K562 (cell line): ENCODE data around the gene AADAC. TPM values are rescaled to one million over a fixed set of nuclear protein-coding genes. Genes with fewer than 3 reads are reported as not detected.

Source experiments
- ATAC-seq: fragments of 200-7000 bp; cut with Tn5 transposase; 3 replicates; pipeline ENCODE4 v1.9.1; 2020; ENCODE audit warnings: moderate library complexity
- BruUV-seq: library from RNA; stranded (reverse); fragments of 400-500 nt; replicated peaks from 2 replicates; lab custom pipeline; 2021; lab: Mats Ljungman, UMichigan
- CTCF ChIA-PET: fragments of 300-600 bp; formaldehyde crosslinking; extraction: SDS; loops from one replicate; lab custom pipeline; 2021; ENCODE audit warnings: low intra/inter-chr PET ratio; lab: Yijun Ruan, JAX
- POLR2A ChIA-PET: fragments of 300-600, 350-650 bp; sonication (Branson Sonifier 250); formaldehyde crosslinking; extraction: SDS; loops from one replicate; lab custom pipeline; 2021; ENCODE audit warnings: antibody characterized with exemption, inconsistent platforms; lab: Yijun Ruan, JAX
- DNase-seq, 4 experiments: peaks; one replicate each; pipeline versions ENCODE4 v3.0.0 to v3.0.0-alpha.2; 2011 to 2018; ENCODE audit warnings: low spot score in 3 of 4, mixed read lengths in 3 of 4; ENCODE audit errors: extremely low read depth in 1 of 4
- FAIRE-seq: peaks from 2 replicates; lab custom pipeline; 2011; peaks lifted over from hg19 to GRCh38; lab: Jason Lieb, UNC
- H2AFZ ChIP-seq: 2 replicates; pipeline ENCODE4 v1.6.0; 2011; ENCODE audit warnings: low read depth, low read length, control low read depth, inconsistent platforms
- H3K27ac ChIP-seq: fragments of 200-600 bp; 3 replicates; pipeline ENCODE4 v1.8.0; 2011; ENCODE audit warnings: low read depth, mild to moderate bottlenecking, control low read depth, inconsistent platforms, low read length, moderate library complexity, mixed read lengths; ENCODE audit errors: extremely low read depth
- H3K27me3 ChIP-seq, 2 experiments: fragments of 300-600 bp in 1 of 2; 2 replicates in 1 of 2; 3 replicates in 1 of 2; pipeline versions ENCODE4 v1.6.0 to v1.8.0; 2011; ENCODE audit warnings: inconsistent platforms in 2 of 2, low read length in 2 of 2, mild to moderate bottlenecking in 1 of 2, mixed read lengths in 1 of 2, moderate library complexity in 1 of 2; ENCODE audit not compliant: control insufficient read depth in 2 of 2, insufficient read depth in 2 of 2
- H3K36me3 ChIP-seq: fragments of 300-600 bp; 3 replicates; pipeline ENCODE4 v1.8.0; 2011; ENCODE audit warnings: mild to moderate bottlenecking, low read length, inconsistent platforms; ENCODE audit not compliant: control insufficient read depth, insufficient read depth
- H3K4me1 ChIP-seq, 2 experiments: fragments of 200-600 bp in 1 of 2; replicated peaks in 1 of 2; 2 replicates in 1 of 2; 3 replicates in 1 of 2; pipeline versions ENCODE4 v1.5.1 to v1.8.0; 2011; ENCODE audit warnings: inconsistent platforms in 2 of 2, low read length in 2 of 2, mild to moderate bottlenecking in 1 of 2, mixed read lengths in 1 of 2, moderate library complexity in 1 of 2; ENCODE audit not compliant: control insufficient read depth in 2 of 2, insufficient read depth in 2 of 2
- H3K4me2 ChIP-seq: 2 replicates; pipeline ENCODE4 v1.6.1; 2011; ENCODE audit warnings: low read length, control low read depth, inconsistent platforms, mixed read lengths; ENCODE audit not compliant: insufficient read depth
- H3K4me3 ChIP-seq: fragments of 200-600 bp; sonication (generic), shearing (Covaris generic); 2 replicates; pipeline ENCODE4 v1.5.1; 2016; ENCODE audit warnings: control low read depth, inconsistent platforms
- H3K79me2 ChIP-seq: fragments of 200-600 bp; 3 replicates; pipeline ENCODE4 v1.8.0; 2011; ENCODE audit warnings: low read length, inconsistent platforms; ENCODE audit not compliant: control insufficient read depth, insufficient read depth
- H3K9ac ChIP-seq, 2 experiments: 2 replicates each; pipeline versions ENCODE4 v1.6.0 to v1.6.1; 2011; ENCODE audit warnings: low read depth in 2 of 2, low read length in 2 of 2, control low read depth in 1 of 2, inconsistent platforms in 1 of 2, mild to moderate bottlenecking in 1 of 2, mixed read lengths in 1 of 2; ENCODE audit not compliant: insufficient read depth in 1 of 2
- H3K9me1 ChIP-seq: one replicate; pipeline ENCODE4 v1.6.0; 2011; ENCODE audit warnings: inconsistent platforms, mild to moderate bottlenecking, low read length, moderate library complexity; ENCODE audit not compliant: control insufficient read depth, insufficient read depth
- H3K9me3 ChIP-seq: replicated peaks from 2 replicates; pipeline ENCODE4 v1.5.1; 2011; ENCODE audit warnings: low read depth, low read length, inconsistent platforms; ENCODE audit not compliant: control insufficient read depth, insufficient read depth
- H4K20me1 ChIP-seq: replicated peaks from 2 replicates; pipeline ENCODE4 v1.6.1; 2011; ENCODE audit warnings: low read length, inconsistent platforms, mixed read lengths; ENCODE audit not compliant: control insufficient read depth, insufficient read depth
- CBFB ChIP-seq: sonication (generic); formaldehyde crosslinking; IDR thresholded peaks from 2 replicates; pipeline ENCODE4 v1.4.0; 2020; ENCODE audit warnings: mild to moderate bottlenecking, missing genetic modification reagents
- DACH1 ChIP-seq: fragments of 450-650 bp; IDR thresholded peaks from 2 replicates; pipeline ENCODE4 v1.6.1; 2018; ENCODE audit not compliant: partially characterized antibody
- DMBX1 ChIP-seq: fragments of 250-450 bp; sonication (Bioruptor Pico); IDR thresholded peaks from 2 replicates; pipeline ENCODE4 v1.8.0; 2022; ENCODE audit warnings: inconsistent platforms, mild to moderate bottlenecking, moderate library complexity, borderline replicate concordance
- OTX1 ChIP-seq: fragments of 450-650 bp; formaldehyde crosslinking; IDR thresholded peaks from 2 replicates; pipeline ENCODE4 v1.4.0; 2022; ENCODE audit warnings: mild to moderate bottlenecking
- PHF21A ChIP-seq: fragments of 450-650 bp; IDR thresholded peaks from 2 replicates; pipeline ENCODE4 v1.6.1; 2017; ENCODE audit warnings: low read depth, borderline replicate concordance
- RBFOX2 ChIP-seq: fragments of 200-400 bp; formaldehyde crosslinking; IDR thresholded peaks from 2 replicates; pipeline ENCODE4 v1.6.1; 2017; ENCODE audit warnings: low read depth, mild to moderate bottlenecking, low read length, moderate library complexity
- SAFB ChIP-seq: fragments of 200-400 bp; formaldehyde crosslinking; IDR thresholded peaks from 2 replicates; pipeline ENCODE4 v1.6.1; 2017; ENCODE audit warnings: low read depth, low read length, borderline replicate concordance
- SIX5 ChIP-seq, 2 experiments: IDR thresholded peaks; 2 replicates each; pipeline ENCODE4 v1.6.1; 2011; ENCODE audit warnings: low read length in 2 of 2, borderline replicate concordance in 1 of 2, low read depth in 1 of 2, mild to moderate bottlenecking in 1 of 2, moderate library complexity in 1 of 2; ENCODE audit not compliant: insufficient read depth in 1 of 2
- SMAD3 ChIP-seq: fragments of 450-650 bp; formaldehyde crosslinking; conservative IDR thresholded peaks from 2 replicates; pipeline ENCODE4 v1.4.0; 2020; ENCODE audit warnings: mild to moderate bottlenecking
- SP2 ChIP-seq: IDR thresholded peaks from 2 replicates; pipeline ENCODE4 v1.6.1; 2011; ENCODE audit warnings: mild to moderate bottlenecking, low read depth, low read length, moderate library complexity; ENCODE audit not compliant: poor library complexity, severe bottlenecking; ENCODE audit errors: extremely low read depth
- TFAM ChIP-seq: fragments of 250-450 bp; sonication (Bioruptor Pico); conservative IDR thresholded peaks from 2 replicates; pipeline ENCODE4 v1.5.0; 2021; ENCODE audit warnings: mild to moderate bottlenecking, moderate library complexity
- ZNF124 ChIP-seq: sonication (generic); formaldehyde crosslinking; IDR thresholded peaks from 2 replicates; pipeline ENCODE4 v1.8.1; 2022; ENCODE audit warnings: missing genetic modification reagents
- ZNF3 ChIP-seq: fragments of 250-450 bp; sonication (Bioruptor Pico); IDR thresholded peaks from 2 replicates; pipeline ENCODE4 v1.5.0; 2021; ENCODE audit warnings: mild to moderate bottlenecking, moderate library complexity
- ZNF830 ChIP-seq: fragments of 250-450 bp; sonication (Bioruptor Pico); IDR thresholded peaks from 2 replicates; pipeline ENCODE4 v1.5.0; 2021; ENCODE audit warnings: mild to moderate bottlenecking
- ZSCAN29 ChIP-seq: fragments of 450-650 bp; IDR thresholded peaks from 2 replicates; pipeline ENCODE4 v1.6.1; 2017
- WGBS: fragments of 100-300 bp; shearing (Covaris generic); methylation state at CpG from one replicate; pipeline ENCODE4 v1.1.6; 2016; ENCODE audit warnings: low coverage, mixed read lengths; ENCODE audit not compliant: insufficient coverage; ENCODE audit errors: missing lambda C conversion rate; 5-methylcytosine and 5-hydroxymethylcytosine counted together
- in situ Hi-C: fragments of 300-500 bp; cut with MboI; formaldehyde crosslinking; loops from 4 replicates; pipeline ENCODE4 v1.15.0; 2018; ENCODE audit warnings: inconsistent platforms, mixed read lengths
- intact Hi-C: fragments of 100-400 bp; cut with micrococcal nuclease; formaldehyde crosslinking; loops from 2 replicates; pipeline ENCODE4 v1.14.2; 2022
- polyA plus RNA-seq, 8 experiments: library from polyadenylated mRNA; depleted of rRNA in 4 of 8; stranded (reverse) in 5 of 8; unstranded in 3 of 8; fragments of >200 nt; fragmentation: Nextera tagmentation in 2 of 8; fragmentation: Illumina TruSeq in 1 of 8; extraction: Ambion mirVana in 2 of 8; extraction: Trizol in 1 of 8; gene quantifications; 2 replicates each; pipeline versions ENCODE4 v1.2.1 to v1.2.3, GENCODE V29; 2011 to 2014; ENCODE audit warnings: inconsistent platforms in 1 of 8, missing spikeins in 1 of 8
- total RNA-seq, 7 experiments: library from RNA; depleted of rRNA in 6 of 7; stranded (reverse); fragments of >200 nt in 6 of 7; fragmentation: Illumina TruSeq in 2 of 7; extraction: Trizol in 2 of 7; gene quantifications; 2 replicates each; pipeline versions ENCODE4 v1.2.1 to v1.2.3, GENCODE V29; 2011 to 2021; ENCODE audit warnings: low replicate concordance in 1 of 7
- TF ChIP-seq, protein P1 (sequence below): IDR thresholded peaks from 2 replicates; pipeline ENCODE4 v1.6.1; 2011; ENCODE audit not compliant: insufficient read length; ENCODE audit errors: extremely low read depth
- TF ChIP-seq, protein P2 (sequence below): fragments of 450-650 bp; IDR thresholded peaks from 2 replicates; pipeline ENCODE4 v1.6.1; 2016; ENCODE audit warnings: missing biosample characterization, missing genetic modification characterization

AADAC gene
- total and polyA plus RNA-seq, 9 of the 15 experiments (the other 6 are each of a cell fraction or from before 2014, with no cell fraction given) = 0.47 TPM; not detected in 8

DNA sequence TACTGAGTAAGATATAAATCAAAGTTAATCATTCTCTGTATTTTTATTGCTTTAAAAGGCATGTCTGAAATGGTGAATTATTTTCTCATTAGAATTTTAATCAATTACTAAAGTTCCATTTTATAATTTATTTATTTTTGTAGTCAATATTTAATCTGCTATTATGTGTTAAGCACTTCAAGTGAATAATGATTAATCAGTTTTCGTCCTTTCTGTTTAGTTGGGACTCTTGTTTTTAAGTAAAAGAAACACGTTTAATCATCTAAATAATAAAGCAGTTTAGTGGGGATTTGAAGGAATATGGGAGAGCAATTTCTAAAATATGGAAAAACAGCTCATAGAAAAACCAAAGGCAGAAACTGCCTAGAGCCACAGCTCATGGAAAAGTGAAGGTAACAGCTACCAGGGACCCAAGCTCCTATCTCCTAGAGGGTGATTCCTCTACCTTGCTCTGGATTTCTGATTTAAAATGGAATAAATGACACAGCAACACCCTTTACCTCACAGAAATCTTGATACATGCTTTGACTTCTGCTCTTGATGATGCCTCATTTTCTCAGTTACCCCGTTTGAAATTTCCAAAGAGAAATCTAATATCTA lies 31.5 kb downstream of the AADAC start:
- CTCF ChIA-PET = no interaction called here
- Histone ChIP-seq H3K36me3 (no peaks in the 10 kb centered on the region), H3K9me3 (no peaks in the 10 kb centered on the region), H3K4me1 (no peaks in the 10 kb centered on the region; a peak in 1 of 5 replicates), H3K4me2 (no peak overlapping the region), H3K9me1 (no peaks in the 10 kb centered on the region), H3K9ac (no peak overlapping the region), H3K4me3 (no peak overlapping the region), H3K79me2 (no peaks in the 10 kb centered on the region), H3K27me3 (no peaks in the 10 kb centered on the region), H3K27ac (no peak overlapping the region), H2AFZ (no peak overlapping the region), H4K20me1 (no peaks in the 10 kb centered on the region)
- ATAC-seq = no peak
- POLR2A ChIA-PET = no interaction called here
- TF ChIP-seq ZNF124 (CRISPR knock-in tag) (no peak), ZNF3 (CRISPR knock-in tag) (no peak), ZNF830 (CRISPR knock-in tag) (no peak), RBFOX2 (no peak), SMAD3 (CRISPR knock-in tag) (no peak), ZSCAN29 (no peak), SIX5 (IDR thresholded peaks at IDR 0.05; ENCODE audit: borderline replicate concordance in 1 of 2, insufficient read depth in 1 of 2, low read depth in 1 of 2, low read length in 2 of 2) (no peak), SAFB (no peak), SP2 (no peak), TFAM (CRISPR knock-in tag) (no peak), DMBX1 (no peak), OTX1 (CRISPR knock-in tag) (no peak), PHF21A (no peak), DACH1 (no peak), CBFB (no peak)
- TF ChIP-seq, protein P1, sequence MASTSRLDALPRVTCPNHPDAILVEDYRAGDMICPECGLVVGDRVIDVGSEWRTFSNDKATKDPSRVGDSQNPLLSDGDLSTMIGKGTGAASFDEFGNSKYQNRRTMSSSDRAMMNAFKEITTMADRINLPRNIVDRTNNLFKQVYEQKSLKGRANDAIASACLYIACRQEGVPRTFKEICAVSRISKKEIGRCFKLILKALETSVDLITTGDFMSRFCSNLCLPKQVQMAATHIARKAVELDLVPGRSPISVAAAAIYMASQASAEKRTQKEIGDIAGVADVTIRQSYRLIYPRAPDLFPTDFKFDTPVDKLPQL = no peak
- TF ChIP-seq, protein P2, sequence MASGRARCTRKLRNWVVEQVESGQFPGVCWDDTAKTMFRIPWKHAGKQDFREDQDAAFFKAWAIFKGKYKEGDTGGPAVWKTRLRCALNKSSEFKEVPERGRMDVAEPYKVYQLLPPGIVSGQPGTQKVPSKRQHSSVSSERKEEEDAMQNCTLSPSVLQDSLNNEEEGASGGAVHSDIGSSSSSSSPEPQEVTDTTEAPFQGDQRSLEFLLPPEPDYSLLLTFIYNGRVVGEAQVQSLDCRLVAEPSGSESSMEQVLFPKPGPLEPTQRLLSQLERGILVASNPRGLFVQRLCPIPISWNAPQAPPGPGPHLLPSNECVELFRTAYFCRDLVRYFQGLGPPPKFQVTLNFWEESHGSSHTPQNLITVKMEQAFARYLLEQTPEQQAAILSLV = no peak
- intact Hi-C loops = no loop called here
- in situ Hi-C loops = loop anchor here (5.0 to 25.0 kb wide), 2 partner anchors 62 to 608 kb away; no protein-coding TSS in a partner anchor
- WGBS = 5% methylated on average over 3 of the region's 3 CpGs
- no peak for DNase-seq
- BruUV-seq = no TSS peak
- FAIRE-seq = no peak
